ENCODE measurements around the gene C20orf144.

C20orf144 gene

GRCh38 chr20:33674294-33675135 is 12.4 kb downstream of the C20orf144 start, which contains the start of gene NECAB3:
TSS of gene NECAB3 (minus strand) at chr20:33674428. CDS start at chr20:33674352, 76 bp downstream.
- peak within 1 kb of the TSS; percentile 70 for H3K27ac Mint-ChIP-seq
- H3K4me3 Mint-ChIP-seq: peak within 1 kb of the TSS; percentile 90
- H3K27me3 Mint-ChIP-seq: no peaks in the 10 kb centered on the region
- H3K36me3 Mint-ChIP-seq (ENCODE audit: low read depth): peaks cover 19% of the 10 kb centered on the region
- DNase-seq: peak; percentile 74
- H3K4me1 Mint-ChIP-seq: peaks cover 24% of the 10 kb centered on the region
- H3K9me3 Mint-ChIP-seq: no peaks in the 10 kb centered on the region
- peak; percentile 65 for ATAC-seq

DNA sequence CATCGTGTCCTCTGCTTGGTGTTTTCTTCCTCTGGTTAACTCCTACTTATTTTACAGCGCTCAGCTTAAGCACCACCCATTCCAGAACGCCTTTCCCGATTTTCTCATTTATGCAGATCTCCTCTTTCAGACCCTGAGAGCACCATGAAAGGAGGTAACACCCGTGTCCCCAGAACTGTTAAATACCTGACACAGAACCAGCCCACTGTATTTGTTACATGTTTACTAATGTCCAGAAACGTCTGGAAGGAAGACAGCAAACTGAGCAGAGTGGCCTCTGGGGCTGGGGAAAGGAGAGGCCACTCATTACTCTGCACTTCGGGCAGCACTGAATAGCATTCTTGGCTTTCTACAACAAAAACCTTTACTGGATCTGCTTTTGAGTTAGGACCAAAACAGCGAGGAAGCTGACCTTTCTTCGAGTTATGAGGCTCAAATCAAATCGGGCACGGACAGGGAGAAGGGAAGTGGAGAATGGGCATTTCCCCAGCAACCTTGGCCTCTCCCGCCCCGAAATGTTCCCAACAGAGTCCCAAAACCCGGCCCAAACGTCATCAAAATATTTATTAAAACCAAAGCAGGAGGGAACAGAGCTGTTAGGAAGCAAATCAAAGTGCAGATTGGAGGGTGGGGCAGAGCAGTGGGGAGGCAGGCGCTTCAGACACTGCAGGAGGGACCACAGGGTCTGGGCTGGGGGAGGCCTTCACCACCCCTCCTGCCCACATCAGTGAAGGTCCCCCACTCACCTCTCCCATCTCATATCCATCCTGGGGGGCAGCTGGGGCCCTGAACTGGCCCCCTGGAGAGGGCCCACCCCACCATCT is 13.2 kb downstream of the C20orf144 start:
- H3K27me3 Mint-ChIP-seq: no peaks in the 10 kb centered on the region
- H3K4me1 Mint-ChIP-seq: peaks cover 32% of the 10 kb centered on the region
- H3K4me3 Mint-ChIP-seq: peak overlapping the region; percentile 67
- peaks cover 21% of the 10 kb centered on the region for H3K36me3 Mint-ChIP-seq (ENCODE audit: low read depth)
- ATAC-seq (no peak), DNase-seq (no peak)
- H3K9me3 Mint-ChIP-seq: no peaks in the 10 kb centered on the region
- peak overlapping the region; percentile 16 for H3K27ac Mint-ChIP-seq

- no peak overlapping the region for H3K27ac Mint-ChIP-seq
- DNase-seq (no peak), ATAC-seq (no peak)
- H3K4me3 Mint-ChIP-seq: no peak overlapping the region
- H3K4me1 Mint-ChIP-seq: peaks cover 40% of the 10 kb centered on the region
- H3K36me3 Mint-ChIP-seq (ENCODE audit: low read depth): peaks cover 25% of the 10 kb centered on the region
- H3K9me3 Mint-ChIP-seq: no peaks in the 10 kb centered on the region
- H3K27me3 Mint-ChIP-seq: no peaks in the 10 kb centered on the region
Measured at GRCh38 chr20:33676121-33676520, 14.0 kb downstream of the C20orf144 start.

- Mint-ChIP-seq H3K4me3 (no peak overlapping the region), H3K27ac (no peak overlapping the region), H3K9me3 (no peaks in the 10 kb centered on the region), H3K4me1 (peaks cover 48% of the 10 kb centered on the region), H3K27me3 (no peaks in the 10 kb centered on the region), H3K36me3 (ENCODE audit: low read depth) (peaks cover 25% of the 10 kb centered on the region)
- DNase-seq (no peak), ATAC-seq (no peak)
Measured at GRCh38 chr20:33676652-33677645, 14.8 kb downstream of the C20orf144 start.

GRCh38 chr20:33677991-33678702 is 16.0 kb downstream of the C20orf144 start:
- ATAC-seq (no peak), DNase-seq (no peak)
- peaks cover 25% of the 10 kb centered on the region for H3K36me3 Mint-ChIP-seq (ENCODE audit: low read depth)
- no peaks in the 10 kb centered on the region for H3K27me3 Mint-ChIP-seq
- H3K27ac Mint-ChIP-seq: no peak overlapping the region
- H3K4me3 Mint-ChIP-seq: no peak overlapping the region
- H3K4me1 Mint-ChIP-seq: peaks cover 57% of the 10 kb centered on the region
- no peaks in the 10 kb centered on the region for H3K9me3 Mint-ChIP-seq

GRCh38 chr20:33679758-33680485 is 17.8 kb downstream of the C20orf144 start:
- Mint-ChIP-seq H3K27me3 (no peaks in the 10 kb centered on the region), H3K9me3 (no peaks in the 10 kb centered on the region), H3K27ac (no peak overlapping the region), H3K36me3 (ENCODE audit: low read depth) (peaks cover 25% of the 10 kb centered on the region), H3K4me1 (peaks cover 55% of the 10 kb centered on the region), H3K4me3 (peak overlapping the region; percentile 29)
- ATAC-seq (peak; percentile 21), DNase-seq (peak; percentile 28)

- H3K27ac Mint-ChIP-seq: no peak overlapping the region
- H3K4me1 Mint-ChIP-seq: peaks cover 57% of the 10 kb centered on the region
- no peak overlapping the region for H3K4me3 Mint-ChIP-seq
- no peaks in the 10 kb centered on the region for H3K27me3 Mint-ChIP-seq
- H3K9me3 Mint-ChIP-seq: no peaks in the 10 kb centered on the region
- H3K36me3 Mint-ChIP-seq (ENCODE audit: low read depth): peaks cover 28% of the 10 kb centered on the region
- DNase-seq (no peak), ATAC-seq (no peak)
Measured at GRCh38 chr20:33680686-33681085, 18.6 kb downstream of the C20orf144 start.

DNA sequence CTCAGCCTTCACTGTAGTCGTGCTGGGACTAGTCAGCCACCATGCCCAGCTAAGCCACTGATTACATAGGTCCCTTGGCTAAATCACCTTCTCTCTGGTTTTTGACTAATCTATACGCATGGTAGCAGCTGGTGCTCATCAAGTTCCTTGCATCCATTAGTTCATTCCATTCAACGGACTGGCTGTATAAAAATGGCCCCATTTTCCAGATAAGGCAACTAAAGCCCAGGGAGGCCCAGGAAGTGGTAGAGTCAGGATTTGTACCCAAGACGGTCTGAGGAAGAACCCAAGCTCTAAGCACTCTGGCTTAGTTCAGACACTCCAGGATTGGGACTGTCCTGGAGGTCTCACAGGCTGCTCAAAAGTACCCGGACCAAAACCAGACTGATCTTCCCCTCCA is 19.2 kb downstream of the C20orf144 start:
- Mint-ChIP-seq H3K4me1 (peaks cover 57% of the 10 kb centered on the region), H3K4me3 (no peak overlapping the region), H3K27ac (peak overlapping the region; percentile 55), H3K27me3 (no peaks in the 10 kb centered on the region), H3K9me3 (no peaks in the 10 kb centered on the region), H3K36me3 (ENCODE audit: low read depth) (peaks cover 28% of the 10 kb centered on the region)
- DNase-seq: no peak
- ATAC-seq: no peak

- H3K9me3 Mint-ChIP-seq: no peaks in the 10 kb centered on the region
- H3K27ac Mint-ChIP-seq: peak overlapping the region; percentile 55
- peaks cover 25% of the 10 kb centered on the region for H3K36me3 Mint-ChIP-seq (ENCODE audit: low read depth)
- ATAC-seq (peak; percentile 8), DNase-seq (no peak)
- H3K4me1 Mint-ChIP-seq: peaks cover 62% of the 10 kb centered on the region
- H3K27me3 Mint-ChIP-seq: no peaks in the 10 kb centered on the region
- H3K4me3 Mint-ChIP-seq: no peak overlapping the region
Measured at GRCh38 chr20:33681728-33682353, 19.7 kb downstream of the C20orf144 start.

- Mint-ChIP-seq H3K4me3 (peak overlapping the region; percentile 94), H3K4me1 (peaks cover 79% of the 10 kb centered on the region), H3K27ac (peak overlapping the region; percentile 91), H3K27me3 (no peaks in the 10 kb centered on the region), H3K9me3 (no peaks in the 10 kb centered on the region), H3K36me3 (ENCODE audit: low read depth) (peaks cover 9% of the 10 kb centered on the region)
- no peak for DNase-seq
- no peak for ATAC-seq
Measured at GRCh38 chr20:33684533-33685327, 22.6 kb downstream of the C20orf144 start.

- peak overlapping the region; percentile 91 for H3K27ac Mint-ChIP-seq
- DNase-seq (peak; percentile 78), ATAC-seq (peak; percentile 51)
- peaks cover 9% of the 10 kb centered on the region for H3K36me3 Mint-ChIP-seq (ENCODE audit: low read depth)
- H3K27me3 Mint-ChIP-seq: no peaks in the 10 kb centered on the region
- peaks cover 79% of the 10 kb centered on the region for H3K4me1 Mint-ChIP-seq
- H3K9me3 Mint-ChIP-seq: no peaks in the 10 kb centered on the region
- peak overlapping the region; percentile 94 for H3K4me3 Mint-ChIP-seq
Measured at GRCh38 chr20:33685328-33686099, 23.4 kb downstream of the C20orf144 start.
